Lower leg skin (tissue), 4 donors: Measurements from ENCODE around the gene MIAT. TPM values are rescaled to one million over a fixed set of nuclear protein-coding genes. Genes with fewer than 3 reads are reported as not detected.

Source experiments
- DNase-seq, 2 donors: peaks; one replicate each; pipeline ENCODE4 v3.0.0-alpha.2; 2019; ENCODE audit warnings: low spot score in 2 of 2
- H3K4me3 ChIP-seq: fragments of 200-600 bp; sonication (generic); 2 replicates; pipeline ENCODE4 v1.5.1; 2017; ENCODE audit warnings: mild to moderate bottlenecking, low read depth; ENCODE audit not compliant: poor library complexity, severe bottlenecking
- POLR2A ChIP-seq, 2 donors: fragments of 450-650 bp; IDR thresholded peaks; one replicate each; pipeline ENCODE4 v1.6.1; 2016 to 2017; ENCODE audit warnings: antibody characterized with exemption in 2 of 2, mild to moderate bottlenecking in 1 of 2, moderate library complexity in 1 of 2
- WGBS, 2 donors: methylation state at CpG; one replicate each; pipeline ENCODE4 v1.1.5; 2018; 5-methylcytosine and 5-hydroxymethylcytosine counted together
- intact Hi-C: fragments of 100-400 bp; cut with DNase I; formaldehyde crosslinking; loops from one replicate; pipeline ENCODE4 v1.15.0; 2023; ENCODE audit warnings: low total_unique reads
- total RNA-seq, 4 donors: library from RNA; depleted of rRNA; stranded (reverse); fragments of >200 nt; gene quantifications; one replicate each; pipeline ENCODE4 v1.1.0, GENCODE V29; 2016
- TF ChIP-seq, protein P1 (sequence below), 3 donors: fragments of 450-650 bp; IDR thresholded peaks; one replicate each; pipeline ENCODE4 v1.5.1; 2016; ENCODE audit warnings: antibody characterized with exemption in 3 of 3, mild to moderate bottlenecking in 3 of 3, moderate library complexity in 2 of 3

The MIAT gene
- total RNA-seq, 4 donors from 2014 or later = 0.47 to 2.4 (median 1.4) TPM

DNA sequence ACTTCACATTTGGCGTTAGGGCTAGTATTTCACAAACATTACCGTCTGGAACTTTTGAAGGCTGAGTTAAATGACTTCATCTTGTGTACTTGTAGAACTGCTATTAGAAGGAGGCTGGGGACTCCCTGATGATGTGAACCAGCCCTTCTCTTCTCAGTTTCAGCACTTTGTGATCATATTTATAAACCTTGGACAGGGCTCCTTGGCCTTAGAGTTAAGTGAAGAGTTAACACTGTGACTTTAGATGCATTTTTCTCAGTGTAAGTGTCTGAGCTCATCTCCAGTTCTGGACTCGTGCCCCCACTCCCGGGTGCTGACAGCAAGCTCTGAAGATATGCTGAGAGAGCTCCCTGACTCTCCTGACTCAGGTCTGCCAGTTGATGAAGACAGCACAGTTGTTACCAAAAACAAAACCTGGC, 8.4 kb downstream of the MIAT start:
- TF ChIP-seq, protein P1, sequence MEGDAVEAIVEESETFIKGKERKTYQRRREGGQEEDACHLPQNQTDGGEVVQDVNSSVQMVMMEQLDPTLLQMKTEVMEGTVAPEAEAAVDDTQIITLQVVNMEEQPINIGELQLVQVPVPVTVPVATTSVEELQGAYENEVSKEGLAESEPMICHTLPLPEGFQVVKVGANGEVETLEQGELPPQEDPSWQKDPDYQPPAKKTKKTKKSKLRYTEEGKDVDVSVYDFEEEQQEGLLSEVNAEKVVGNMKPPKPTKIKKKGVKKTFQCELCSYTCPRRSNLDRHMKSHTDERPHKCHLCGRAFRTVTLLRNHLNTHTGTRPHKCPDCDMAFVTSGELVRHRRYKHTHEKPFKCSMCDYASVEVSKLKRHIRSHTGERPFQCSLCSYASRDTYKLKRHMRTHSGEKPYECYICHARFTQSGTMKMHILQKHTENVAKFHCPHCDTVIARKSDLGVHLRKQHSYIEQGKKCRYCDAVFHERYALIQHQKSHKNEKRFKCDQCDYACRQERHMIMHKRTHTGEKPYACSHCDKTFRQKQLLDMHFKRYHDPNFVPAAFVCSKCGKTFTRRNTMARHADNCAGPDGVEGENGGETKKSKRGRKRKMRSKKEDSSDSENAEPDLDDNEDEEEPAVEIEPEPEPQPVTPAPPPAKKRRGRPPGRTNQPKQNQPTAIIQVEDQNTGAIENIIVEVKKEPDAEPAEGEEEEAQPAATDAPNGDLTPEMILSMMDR (IDR thresholded peaks at IDR 0.05) = no peak
- TF ChIP-seq POLR2A (IDR thresholded peaks at IDR 0.05) = no peak
- no peak for DNase-seq
- WGBS, 2 donors = 16 to 48% methylated on average over 4 of the region's 4 CpGs
- intact Hi-C loops = no loop called here
- no peak overlapping the region for H3K4me3 ChIP-seq

DNA sequence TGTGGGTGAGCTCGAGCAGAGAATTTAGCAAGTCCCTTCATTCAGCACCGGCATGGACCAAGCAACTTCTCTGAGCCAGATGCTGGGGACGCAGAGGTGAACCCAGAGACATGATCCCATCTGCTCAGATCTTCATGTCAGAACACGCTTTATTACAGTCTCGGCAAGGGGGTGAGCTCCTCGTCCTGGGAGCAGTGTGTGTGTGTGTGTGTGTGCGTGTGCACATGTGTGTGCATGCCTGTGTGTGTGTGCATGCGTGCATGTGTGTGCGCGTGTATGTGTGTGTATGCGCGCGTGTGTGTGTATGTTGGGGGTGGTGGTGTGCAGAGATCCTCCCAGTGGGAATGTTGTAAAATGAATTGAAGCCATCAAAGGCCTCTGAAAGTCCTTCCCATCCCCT, 9.8 kb downstream of the MIAT start:
- DNase-seq = no peak
- 75 to 81% methylated on average over 12 to 13 of the region's 13 CpGs for WGBS, 2 donors
- intact Hi-C loops = no loop called here
- TF ChIP-seq, protein P1 (IDR thresholded peaks at IDR 0.05) = no peak
- no peak for TF ChIP-seq POLR2A (IDR thresholded peaks at IDR 0.05)
- no peak overlapping the region for H3K4me3 ChIP-seq

DNA sequence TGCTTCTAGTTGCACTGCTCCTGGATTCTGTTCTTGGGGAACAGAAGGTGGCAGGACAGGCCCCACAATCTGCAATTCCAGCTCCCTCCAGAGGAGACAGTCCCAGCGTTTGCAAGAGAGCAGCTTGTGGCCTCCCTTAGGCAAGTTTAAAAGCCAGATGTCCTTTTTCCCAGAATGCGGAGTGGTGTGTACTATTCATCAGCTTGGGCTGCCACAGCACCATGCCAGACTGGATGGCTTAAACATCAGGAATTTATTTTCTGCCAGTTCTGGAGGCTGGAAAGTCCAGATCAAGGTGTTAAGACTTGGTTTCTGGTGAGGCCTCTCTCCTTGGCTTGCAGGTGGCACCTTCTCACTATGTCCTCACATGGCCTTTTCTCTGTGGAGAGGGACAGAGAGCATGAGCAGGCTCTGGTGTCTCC, 11.7 kb downstream of the MIAT start:
- H3K4me3 ChIP-seq = no peak overlapping the region
- WGBS, 2 donors = 30 to 38% methylated on average over 2 of the region's 2 CpGs
- DNase-seq = no peak
- intact Hi-C loops = no loop called here
- TF ChIP-seq POLR2A (IDR thresholded peaks at IDR 0.05) = no peak
- TF ChIP-seq, protein P1 (IDR thresholded peaks at IDR 0.05) = no peak

DNA sequence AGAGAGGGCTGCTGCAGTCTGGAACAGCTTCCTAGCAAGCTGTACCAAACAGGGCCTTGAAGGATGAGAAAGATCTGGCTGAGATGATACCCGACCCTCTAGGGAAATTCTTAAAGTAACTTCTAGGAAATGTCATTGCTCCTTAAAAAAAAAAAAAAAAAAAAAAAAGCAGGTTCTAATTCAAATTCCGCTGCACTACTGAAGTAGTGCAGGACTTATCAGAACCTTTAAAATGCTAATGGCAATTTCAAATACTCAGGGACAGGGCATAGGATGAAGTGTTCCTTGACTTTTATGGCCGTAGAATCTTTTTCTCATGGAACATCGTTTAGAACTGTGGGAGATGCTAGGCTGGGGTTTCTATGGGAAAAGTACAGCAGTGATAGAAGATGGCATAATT, 13.1 kb downstream of the MIAT start:
- no peak for DNase-seq
- whole genome bisulfite sequencing, 2 donors = 83 to 88% methylated on average over 4 of the region's 4 CpGs

DNA sequence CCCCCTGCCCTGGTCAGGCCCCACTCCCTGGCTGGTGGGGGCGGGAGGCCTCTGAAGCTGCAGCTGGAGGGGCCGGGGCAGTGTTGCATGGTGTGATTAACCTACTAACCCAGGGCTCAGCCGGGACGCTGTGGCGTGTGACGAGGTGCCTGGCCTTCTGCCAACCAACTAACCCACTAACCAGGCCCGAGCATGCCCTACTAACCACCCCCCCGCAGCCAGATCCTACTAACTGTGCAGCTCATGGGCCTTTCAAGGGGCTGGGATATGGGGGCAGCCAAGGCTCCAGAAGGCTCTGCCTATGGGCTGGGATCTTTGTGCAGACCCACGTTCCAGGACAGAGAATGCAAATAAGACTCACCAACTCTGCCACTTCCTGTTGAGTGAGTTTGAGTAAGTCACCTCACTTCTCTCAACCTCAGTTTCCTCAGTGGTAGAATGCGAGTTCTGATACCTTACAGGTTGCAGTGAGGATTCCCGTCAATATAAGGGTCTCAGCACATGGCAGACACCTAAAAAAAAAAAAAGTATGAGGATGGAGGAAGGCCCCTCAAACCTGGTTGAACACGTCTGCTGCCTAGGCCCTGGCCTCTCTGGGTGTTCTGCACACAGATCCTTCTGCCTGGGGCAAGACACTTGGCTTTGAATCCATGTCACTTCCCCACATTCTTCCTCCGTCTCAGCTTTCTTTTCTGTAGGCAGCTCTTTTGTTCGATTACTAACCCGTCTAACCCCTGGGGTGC, 14.1 kb downstream of the MIAT start:
- intact Hi-C loops = no loop called here
- 61 to 63% methylated on average over 13 to 15 of the region's 15 CpGs for WGBS, 2 donors
- no peak overlapping the region for H3K4me3 ChIP-seq
- peak; percentile 51 to 91 for DNase-seq
- TF ChIP-seq POLR2A (IDR thresholded peaks at IDR 0.05) = no peak
- TF ChIP-seq, protein P1 (IDR thresholded peaks at IDR 0.05) = no peak

More for the DNA sequence above, 13.1 kb downstream of the MIAT start:
- H3K4me3 ChIP-seq = no peak overlapping the region
- intact Hi-C loops = no loop called here
- no peak for TF ChIP-seq POLR2A (IDR thresholded peaks at IDR 0.05)
- TF ChIP-seq, protein P1 (IDR thresholded peaks at IDR 0.05) = no peak
